Loucy (cell line): ENCODE results near the gene IRAK1.

Experiments used
- H2AFZ ChIP-seq: fragments of 200-600 bp; sonication (generic); 2 replicates; pipeline ENCODE4 v1.6.0; 2016; ENCODE audit warnings: antibody characterized with exemption, mild to moderate bottlenecking, low read length, moderate library complexity
- H3F3A ChIP-seq: fragments of 200-600 bp; 2 replicates; pipeline ENCODE4 v1.6.0; 2016; ENCODE audit warnings: antibody characterized with exemption, low read depth, mild to moderate bottlenecking
- H3K27me3 ChIP-seq: fragments of 200-600 bp; sonication (generic); 2 replicates; pipeline ENCODE4 v1.6.1; 2014; ENCODE audit warnings: low read length, mild to moderate bottlenecking; ENCODE audit not compliant: insufficient read depth, poor library complexity, severe bottlenecking
- H3K36me3 ChIP-seq: fragments of 200-600 bp; sonication (generic); 2 replicates; pipeline ENCODE4 v1.6.1; 2016; ENCODE audit warnings: low read length; ENCODE audit not compliant: insufficient read depth
- H3K4me1 ChIP-seq: fragments of 200-600 bp; sonication (generic); 2 replicates; pipeline ENCODE4 v1.5.1; 2014; ENCODE audit warnings: low read length, mild to moderate bottlenecking; ENCODE audit not compliant: insufficient read depth, poor library complexity, severe bottlenecking
- H3K4me2 ChIP-seq: fragments of 200-600 bp; sonication (generic); 2 replicates; pipeline ENCODE4 v1.6.0; 2014; ENCODE audit warnings: antibody characterized with exemption, low read length, low read depth, mild to moderate bottlenecking; ENCODE audit not compliant: poor library complexity, severe bottlenecking
- H3K4me3 ChIP-seq: fragments of 200-600 bp; sonication (generic); 2 replicates; pipeline ENCODE4 v1.5.1; 2014; ENCODE audit warnings: low read length, mild to moderate bottlenecking, mixed read lengths; ENCODE audit not compliant: poor library complexity, severe bottlenecking
- H3K79me2 ChIP-seq: fragments of 200-600 bp; sonication (generic); 2 replicates; pipeline ENCODE4 v1.6.1; 2014; ENCODE audit warnings: low read length; ENCODE audit not compliant: insufficient read depth
- H3K9ac ChIP-seq: fragments of 200-600 bp; sonication (generic); 2 replicates; pipeline ENCODE4 v1.6.0; 2014; ENCODE audit warnings: mild to moderate bottlenecking, low read depth, low read length, moderate library complexity; ENCODE audit not compliant: poor library complexity, severe bottlenecking
- H3K9me2 ChIP-seq: fragments of 200-600 bp; sonication (generic); replicated peaks from 2 replicates; pipeline ENCODE4 v1.6.1; 2016; ENCODE audit warnings: low read depth, low read length, mixed read lengths
- H3K9me3 ChIP-seq: fragments of 200-600 bp; sonication (generic); 2 replicates; pipeline ENCODE4 v1.6.1; 2014; ENCODE audit warnings: mild to moderate bottlenecking, antibody characterized with exemption, low read length, low read depth; ENCODE audit not compliant: insufficient read depth
- H4K20me1 ChIP-seq: fragments of 200-600 bp; sonication (generic); 2 replicates; pipeline ENCODE4 v1.6.0; 2014; ENCODE audit warnings: antibody characterized with exemption, low read length, mild to moderate bottlenecking; ENCODE audit not compliant: insufficient read depth, poor library complexity, severe bottlenecking
- CTCF ChIP-seq: fragments of 200-600 bp; sonication (generic); conservative IDR thresholded peaks from 2 replicates; pipeline ENCODE4 v1.5.1; 2014; ENCODE audit warnings: mild to moderate bottlenecking, antibody characterized with exemption, low read length
- EZH2phosphoT487 ChIP-seq: fragments of 200-600 bp; IDR thresholded peaks from 2 replicates; pipeline ENCODE4 v1.6.1; 2018; ENCODE audit warnings: antibody characterized with exemption, mild to moderate bottlenecking, moderate library complexity, borderline replicate concordance

The IRAK1 gene

DNA sequence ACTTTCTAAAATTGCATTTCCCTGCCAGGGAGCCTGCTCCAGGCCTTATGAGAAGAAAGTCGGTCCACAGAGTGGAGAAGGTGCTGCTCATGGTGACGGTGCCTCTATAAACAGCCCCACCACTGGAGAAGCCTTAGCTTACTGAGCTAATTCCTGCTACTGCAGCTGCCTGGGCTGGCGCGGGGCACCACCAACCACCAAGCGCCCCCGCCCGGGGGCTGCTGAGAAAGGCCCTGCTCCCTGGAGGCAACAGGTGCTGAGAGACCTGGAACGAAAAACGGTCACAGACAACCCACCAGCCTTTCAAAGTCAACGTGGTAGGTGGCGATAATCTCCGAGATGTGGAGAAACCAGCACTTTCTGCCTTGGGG, 51.0 kb downstream of the IRAK1 start:
- no peaks in the 10 kb centered on the region for H3K9me3 ChIP-seq
- no peaks in the 10 kb centered on the region for H3K9me2 ChIP-seq
- peaks cover 10% of the 10 kb centered on the region; the same call in 1 of the 2 replicates for H3F3A ChIP-seq
- peak overlapping the region; percentile 97 for H3K4me2 ChIP-seq
- H3K36me3 ChIP-seq = peaks cover 9% of the 10 kb centered on the region; the same call in 1 of the 2 replicates
- H3K79me2 ChIP-seq = peaks cover 81% of the 10 kb centered on the region
- H2AFZ ChIP-seq = no peak overlapping the region
- peaks cover 6% of the 10 kb centered on the region for H3K27me3 ChIP-seq
- H4K20me1 ChIP-seq = peaks cover 62% of the 10 kb centered on the region
- H3K4me3 ChIP-seq = peak overlapping the region; percentile 96
- no peak for TF ChIP-seq EZH2phosphoT487
- peak; percentile 37; the same call in 1 of the 2 replicates for TF ChIP-seq CTCF
- H3K9ac ChIP-seq = peak overlapping the region; percentile 100
- H3K4me1 ChIP-seq = peaks cover 20% of the 10 kb centered on the region

DNA sequence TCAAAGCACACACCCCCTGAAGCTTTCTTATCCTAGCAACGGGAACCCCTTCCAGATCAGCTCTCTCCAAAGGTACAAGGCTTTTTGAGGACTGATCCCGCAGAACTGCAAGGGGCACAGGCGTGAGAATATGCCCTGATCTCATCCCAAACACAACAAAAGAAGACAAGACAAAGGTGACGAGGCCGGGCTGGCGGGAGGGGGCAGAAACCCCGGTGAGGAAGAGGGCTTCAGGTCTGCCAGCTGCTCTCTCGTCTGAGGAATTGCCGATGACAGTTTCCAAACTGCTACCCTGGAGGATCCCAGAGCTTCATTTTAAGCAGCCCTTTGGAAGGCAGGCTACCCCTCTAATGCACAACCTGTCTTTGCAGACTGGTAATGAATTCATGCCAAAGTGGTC, 51.4 kb downstream of the IRAK1 start:
- Histone ChIP-seq H3K9ac (peak overlapping the region; percentile 100), H3K4me2 (peak overlapping the region; percentile 97), H3K36me3 (peaks cover 13% of the 10 kb centered on the region; the same call in 1 of the 2 replicates), H4K20me1 (peaks cover 67% of the 10 kb centered on the region), H3K4me1 (peaks cover 15% of the 10 kb centered on the region), H3K9me2 (no peaks in the 10 kb centered on the region), H3K27me3 (peaks cover 6% of the 10 kb centered on the region), H3K4me3 (peak overlapping the region; percentile 96), H3K79me2 (peaks cover 81% of the 10 kb centered on the region), H3F3A (peaks cover 10% of the 10 kb centered on the region; the same call in 1 of the 2 replicates), H3K9me3 (no peaks in the 10 kb centered on the region), H2AFZ (no peak overlapping the region)
- TF ChIP-seq CTCF (no peak), EZH2phosphoT487 (no peak)

- peak overlapping the region; percentile 96 for H3K4me3 ChIP-seq
- peaks cover 6% of the 10 kb centered on the region for H3K27me3 ChIP-seq
- H3K9ac ChIP-seq = peak overlapping the region; percentile 100
These were observed 52.0 kb downstream of the IRAK1 start for GRCh38 chrX:153967536-153968224.

More at GRCh38 chrX:153967536-153968224, 52.0 kb downstream of the IRAK1 start:
- H3F3A ChIP-seq = peaks cover 5% of the 10 kb centered on the region; the same call in 1 of the 2 replicates
- H3K9me3 ChIP-seq = no peaks in the 10 kb centered on the region
- TF ChIP-seq CTCF (no peak), EZH2phosphoT487 (no peak)
- no peaks in the 10 kb centered on the region for H3K9me2 ChIP-seq
- peaks cover 12% of the 10 kb centered on the region for H3K4me1 ChIP-seq
- no peak overlapping the region for H2AFZ ChIP-seq
- H4K20me1 ChIP-seq = peaks cover 69% of the 10 kb centered on the region
- peaks cover 85% of the 10 kb centered on the region for H3K79me2 ChIP-seq
- H3K4me2 ChIP-seq = peak overlapping the region; percentile 97
- H3K36me3 ChIP-seq = peaks cover 19% of the 10 kb centered on the region; the same call in 1 of the 2 replicates
